Liver (tissue), 9 donors: ENCODE results near the gene TMEM145. TPM values are rescaled to one million over a fixed set of nuclear protein-coding genes. Genes with fewer than 3 reads are reported as not detected.

Experiments
- DNase-seq: peaks from one replicate; pipeline ENCODE4 v3.0.0-alpha.2; 2017; ENCODE audit warnings: low spot score
- H3K27ac ChIP-seq, 2 donors: one replicate each; pipeline ENCODE4 v1.7.0; 2013; ENCODE audit warnings: inconsistent platforms in 2 of 2, low read length in 2 of 2, control low read depth in 1 of 2, low read depth in 1 of 2, mild to moderate bottlenecking in 1 of 2
- H3K27me3 ChIP-seq, 4 donors: one replicate each; pipeline versions ENCODE4 v1.6.1 to v1.7.0; 2013; ENCODE audit warnings: low read length in 3 of 4, inconsistent platforms in 1 of 4, mild to moderate bottlenecking in 1 of 4, moderate library complexity in 1 of 4; ENCODE audit not compliant: control insufficient read depth in 4 of 4, insufficient read depth in 4 of 4
- H3K36me3 ChIP-seq, 4 donors: one replicate each; pipeline versions ENCODE4 v1.6.1 to v1.7.0; 2013; ENCODE audit warnings: low read length in 3 of 4, mild to moderate bottlenecking in 3 of 4, low read depth in 1 of 4, moderate library complexity in 1 of 4; ENCODE audit not compliant: control insufficient read depth in 4 of 4, insufficient read depth in 3 of 4
- H3K4me1 ChIP-seq, 4 donors: one replicate each; pipeline versions ENCODE4 v1.6.1 to v1.7.0; 2013; ENCODE audit warnings: low read length in 3 of 4, mild to moderate bottlenecking in 3 of 4, moderate library complexity in 1 of 4; ENCODE audit not compliant: control insufficient read depth in 4 of 4, insufficient read depth in 4 of 4
- H3K4me3 ChIP-seq, 3 donors: one replicate each; pipeline versions ENCODE4 v1.6.1 to v1.7.0; 2013; ENCODE audit warnings: low read length in 3 of 3, control low read depth in 1 of 3, low read depth in 1 of 3, mild to moderate bottlenecking in 1 of 3
- H3K9ac ChIP-seq, 2 donors: one replicate each; pipeline ENCODE4 v1.7.0; 2013; ENCODE audit warnings: low read length in 2 of 2, mild to moderate bottlenecking in 2 of 2, moderate library complexity in 2 of 2, control low read depth in 1 of 2, low read depth in 1 of 2
- H3K9me3 ChIP-seq, 4 donors: one replicate each; pipeline versions ENCODE4 v1.6.1 to v1.7.0; 2013; ENCODE audit warnings: low read length in 3 of 4; ENCODE audit not compliant: control insufficient read depth in 4 of 4
- EGR1 ChIP-seq, 2 donors: IDR thresholded peaks; 2 replicates each; pipeline ENCODE4 v1.6.1; 2016 to 2018; ENCODE audit warnings: antibody characterized with exemption in 2 of 2, low read depth in 2 of 2
- FOXA1 ChIP-seq: IDR thresholded peaks from 2 replicates; pipeline ENCODE4 v1.6.1; 2016; ENCODE audit warnings: antibody characterized with exemption
- GABPA ChIP-seq, 2 donors: IDR thresholded peaks in 1 of 2; conservative IDR thresholded peaks in 1 of 2; 2 replicates each; pipeline ENCODE4 v1.6.1; 2016; ENCODE audit warnings: antibody characterized with exemption in 2 of 2, mild to moderate bottlenecking in 1 of 2, moderate library complexity in 1 of 2
- HNF4A ChIP-seq, 2 donors: conservative IDR thresholded peaks; 2 replicates each; pipeline ENCODE4 v1.6.1; 2016; ENCODE audit warnings: antibody characterized with exemption in 2 of 2, mild to moderate bottlenecking in 2 of 2
- HNF4G ChIP-seq: IDR thresholded peaks from 2 replicates; pipeline ENCODE4 v1.6.1; 2016; ENCODE audit warnings: antibody characterized with exemption
- JUND ChIP-seq, 2 donors: IDR thresholded peaks; 2 replicates each; pipeline ENCODE4 v1.6.1; 2016; ENCODE audit warnings: antibody characterized with exemption in 2 of 2
- MAX ChIP-seq: IDR thresholded peaks from 2 replicates; pipeline ENCODE4 v1.6.1; 2016; ENCODE audit warnings: antibody characterized with exemption
- NR2F2 ChIP-seq: IDR thresholded peaks from 2 replicates; pipeline ENCODE4 v1.6.1; 2016; ENCODE audit warnings: antibody characterized with exemption
- RAD21 ChIP-seq, 2 donors: IDR thresholded peaks; 2 replicates each; pipeline ENCODE4 v1.6.1; 2016; ENCODE audit warnings: antibody characterized with exemption in 2 of 2, mild to moderate bottlenecking in 2 of 2
- SP1 ChIP-seq: IDR thresholded peaks from 2 replicates; pipeline ENCODE4 v1.6.1; 2018; ENCODE audit warnings: antibody characterized with exemption, mild to moderate bottlenecking
- TAF1 ChIP-seq: conservative IDR thresholded peaks from 2 replicates; pipeline ENCODE4 v1.6.1; 2016; ENCODE audit warnings: antibody characterized with exemption, mild to moderate bottlenecking
- YY1 ChIP-seq: IDR thresholded peaks from 2 replicates; pipeline ENCODE4 v1.6.1; 2016; ENCODE audit warnings: antibody characterized with exemption, mild to moderate bottlenecking
- ZBTB33 ChIP-seq: IDR thresholded peaks from 2 replicates; pipeline ENCODE4 v1.6.1; 2016; ENCODE audit warnings: antibody characterized with exemption
- WGBS: extraction: QIAGEN DNeasy Blood & Tissue Kit; methylation state at CpG from one replicate; pipeline ENCODE4 v1.1.7; 2013; 5-methylcytosine and 5-hydroxymethylcytosine counted together
- polyA plus RNA-seq, 2 donors: library from polyadenylated mRNA; stranded (reverse) in 1 of 2; unstranded in 1 of 2; fragments of 200-250 nt in 1 of 2; fragments of >200 nt in 1 of 2; fragmentation: Nextera tagmentation in 1 of 2; extraction: Ambion mirVana in 1 of 2; gene quantifications; one replicate each; pipeline versions ENCODE4 v1.2.1 to v1.2.3, GENCODE V29; 2013 to 2015
- total RNA-seq, 2 donors: library from RNA; depleted of rRNA; stranded (reverse); fragments of >200 nt; gene quantifications; one replicate each; pipeline ENCODE4 v1.2.3, GENCODE V29; 2014
- TF ChIP-seq, protein P1 (sequence below): IDR thresholded peaks from 2 replicates; pipeline ENCODE4 v1.6.1; 2016; ENCODE audit warnings: antibody characterized with exemption
- TF ChIP-seq, protein P2 (sequence below): IDR thresholded peaks from 2 replicates; pipeline ENCODE4 v1.6.1; 2016; ENCODE audit warnings: antibody characterized with exemption, mild to moderate bottlenecking
- TF ChIP-seq, protein P3 (sequence below): fragments of 150-350 bp; IDR thresholded peaks from 2 replicates; pipeline ENCODE4 v1.5.1; 2017; ENCODE audit warnings: improper control_type of control experiment, low read depth, low read length; ENCODE audit not compliant: missing input control
- donor health status: healthy.
- donor health status: healthy.
- donor health status: healthy.
- donor health status: healthy.
- donor health status: healthy.

Gene TMEM145
- total and polyA plus RNA-seq, 4 donors: 0.02 to 0.08 TPM; not detected in 2

- Histone ChIP-seq H3K9me3 (peaks cover 0 to 10% (median 7%) of the 10 kb centered on the region in 4 donors), H3K4me3 (no peak overlapping the region), H3K9ac (no peak overlapping the region), H3K27ac (no peak overlapping the region), H3K27me3 (no peaks in the 10 kb centered on the region), H3K4me1 (no peaks in the 10 kb centered on the region), H3K36me3 (peaks cover 2 to 11% (median 8%) of the 10 kb centered on the region in 4 donors)
- 97% methylated on average over 11 of the region's 11 CpGs for WGBS
- DNase-seq: no peak
- no peak for TF ChIP-seq GABPA (IDR thresholded peaks at IDR 0.05 in 1 of 2, conservative IDR thresholded peaks at IDR 0.05 in 1 of 2)
These were observed 55.3 kb downstream of the TMEM145 start for GRCh38 chr19:42368360-42368759.

DNA sequence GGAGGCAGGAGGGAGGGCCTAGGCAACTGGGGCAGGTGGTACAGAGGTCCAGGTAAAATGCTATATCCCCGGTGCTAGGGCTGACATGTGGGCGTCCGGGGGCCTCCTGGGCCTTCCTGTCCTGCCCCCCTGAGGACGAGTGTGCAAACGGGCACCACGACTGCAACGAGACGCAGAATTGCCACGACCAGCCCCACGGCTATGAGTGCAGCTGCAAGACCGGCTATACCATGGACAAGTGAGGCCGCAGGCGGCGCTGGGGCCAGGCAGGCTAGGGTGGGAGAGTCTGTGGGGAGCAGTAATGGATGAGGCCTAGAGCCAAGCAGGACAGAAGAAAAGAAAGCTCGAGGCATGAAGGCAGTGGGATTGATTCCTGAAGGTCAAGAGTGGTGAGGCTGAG is 55.7 kb downstream of the TMEM145 start:
- H3K27ac ChIP-seq: no peak overlapping the region
- H3K27me3 ChIP-seq: no peaks in the 10 kb centered on the region
- TF ChIP-seq HNF4G: no peak
- no peak for TF ChIP-seq ZBTB33
- TF ChIP-seq TAF1: no peak
- TF ChIP-seq NR2F2: no peak
- no peak for TF ChIP-seq GABPA (IDR thresholded peaks at IDR 0.05 in 1 of 2, conservative IDR thresholded peaks at IDR 0.05 in 1 of 2)
- TF ChIP-seq JUND (IDR thresholded peaks at IDR 0.05): no peak
- no peak for TF ChIP-seq EGR1 (IDR thresholded peaks at IDR 0.05; ENCODE audit: low read depth in 2 of 2)
- TF ChIP-seq FOXA1: no peak
- TF ChIP-seq RAD21 (IDR thresholded peaks at IDR 0.05): no peak
- TF ChIP-seq HNF4A (conservative IDR thresholded peaks at IDR 0.05): no peak
- no peak for TF ChIP-seq YY1
- no peak overlapping the region for H3K4me3 ChIP-seq
- peaks cover 2 to 6% (median 4%) of the 10 kb centered on the region in 4 donors for H3K36me3 ChIP-seq
- H3K4me1 ChIP-seq: no peaks in the 10 kb centered on the region
- H3K9me3 ChIP-seq: peaks cover 0 to 7% (median 5%) of the 10 kb centered on the region in 4 donors
- 96% methylated on average over 15 of the region's 15 CpGs for WGBS
- H3K9ac ChIP-seq: no peak overlapping the region
- DNase-seq: no peak

GRCh38 chr19:42369433-42370067 is 56.4 kb downstream of the TMEM145 start:
- Histone ChIP-seq H3K4me3 (no peak overlapping the region), H3K27me3 (no peaks in the 10 kb centered on the region), H3K9me3 (peaks cover 0 to under 1% (median 0%) of the 10 kb centered on the region in 4 donors), H3K27ac (no peak overlapping the region), H3K9ac (no peak overlapping the region), H3K4me1 (no peaks in the 10 kb centered on the region), H3K36me3 (peaks cover 0 to 2% (median under 1%) of the 10 kb centered on the region in 4 donors)
- 95% methylated on average over 27 of the region's 27 CpGs for WGBS
- no peak for TF ChIP-seq NR2F2
- no peak for TF ChIP-seq EGR1 (IDR thresholded peaks at IDR 0.05; ENCODE audit: low read depth in 2 of 2)
- TF ChIP-seq ZBTB33: no peak
- TF ChIP-seq MAX: no peak
- TF ChIP-seq, protein P1, sequence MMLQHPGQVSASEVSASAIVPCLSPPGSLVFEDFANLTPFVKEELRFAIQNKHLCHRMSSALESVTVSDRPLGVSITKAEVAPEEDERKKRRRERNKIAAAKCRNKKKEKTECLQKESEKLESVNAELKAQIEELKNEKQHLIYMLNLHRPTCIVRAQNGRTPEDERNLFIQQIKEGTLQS: no peak
- TF ChIP-seq, protein P2, sequence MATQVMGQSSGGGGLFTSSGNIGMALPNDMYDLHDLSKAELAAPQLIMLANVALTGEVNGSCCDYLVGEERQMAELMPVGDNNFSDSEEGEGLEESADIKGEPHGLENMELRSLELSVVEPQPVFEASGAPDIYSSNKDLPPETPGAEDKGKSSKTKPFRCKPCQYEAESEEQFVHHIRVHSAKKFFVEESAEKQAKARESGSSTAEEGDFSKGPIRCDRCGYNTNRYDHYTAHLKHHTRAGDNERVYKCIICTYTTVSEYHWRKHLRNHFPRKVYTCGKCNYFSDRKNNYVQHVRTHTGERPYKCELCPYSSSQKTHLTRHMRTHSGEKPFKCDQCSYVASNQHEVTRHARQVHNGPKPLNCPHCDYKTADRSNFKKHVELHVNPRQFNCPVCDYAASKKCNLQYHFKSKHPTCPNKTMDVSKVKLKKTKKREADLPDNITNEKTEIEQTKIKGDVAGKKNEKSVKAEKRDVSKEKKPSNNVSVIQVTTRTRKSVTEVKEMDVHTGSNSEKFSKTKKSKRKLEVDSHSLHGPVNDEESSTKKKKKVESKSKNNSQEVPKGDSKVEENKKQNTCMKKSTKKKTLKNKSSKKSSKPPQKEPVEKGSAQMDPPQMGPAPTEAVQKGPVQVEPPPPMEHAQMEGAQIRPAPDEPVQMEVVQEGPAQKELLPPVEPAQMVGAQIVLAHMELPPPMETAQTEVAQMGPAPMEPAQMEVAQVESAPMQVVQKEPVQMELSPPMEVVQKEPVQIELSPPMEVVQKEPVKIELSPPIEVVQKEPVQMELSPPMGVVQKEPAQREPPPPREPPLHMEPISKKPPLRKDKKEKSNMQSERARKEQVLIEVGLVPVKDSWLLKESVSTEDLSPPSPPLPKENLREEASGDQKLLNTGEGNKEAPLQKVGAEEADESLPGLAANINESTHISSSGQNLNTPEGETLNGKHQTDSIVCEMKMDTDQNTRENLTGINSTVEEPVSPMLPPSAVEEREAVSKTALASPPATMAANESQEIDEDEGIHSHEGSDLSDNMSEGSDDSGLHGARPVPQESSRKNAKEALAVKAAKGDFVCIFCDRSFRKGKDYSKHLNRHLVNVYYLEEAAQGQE: no peak
- TF ChIP-seq GABPA (IDR thresholded peaks at IDR 0.05 in 1 of 2, conservative IDR thresholded peaks at IDR 0.05 in 1 of 2): no peak
- no peak for TF ChIP-seq TAF1
- no peak for TF ChIP-seq HNF4A (conservative IDR thresholded peaks at IDR 0.05)
- TF ChIP-seq SP1: no peak
- TF ChIP-seq RAD21 (IDR thresholded peaks at IDR 0.05): no peak
- TF ChIP-seq, protein P3, sequence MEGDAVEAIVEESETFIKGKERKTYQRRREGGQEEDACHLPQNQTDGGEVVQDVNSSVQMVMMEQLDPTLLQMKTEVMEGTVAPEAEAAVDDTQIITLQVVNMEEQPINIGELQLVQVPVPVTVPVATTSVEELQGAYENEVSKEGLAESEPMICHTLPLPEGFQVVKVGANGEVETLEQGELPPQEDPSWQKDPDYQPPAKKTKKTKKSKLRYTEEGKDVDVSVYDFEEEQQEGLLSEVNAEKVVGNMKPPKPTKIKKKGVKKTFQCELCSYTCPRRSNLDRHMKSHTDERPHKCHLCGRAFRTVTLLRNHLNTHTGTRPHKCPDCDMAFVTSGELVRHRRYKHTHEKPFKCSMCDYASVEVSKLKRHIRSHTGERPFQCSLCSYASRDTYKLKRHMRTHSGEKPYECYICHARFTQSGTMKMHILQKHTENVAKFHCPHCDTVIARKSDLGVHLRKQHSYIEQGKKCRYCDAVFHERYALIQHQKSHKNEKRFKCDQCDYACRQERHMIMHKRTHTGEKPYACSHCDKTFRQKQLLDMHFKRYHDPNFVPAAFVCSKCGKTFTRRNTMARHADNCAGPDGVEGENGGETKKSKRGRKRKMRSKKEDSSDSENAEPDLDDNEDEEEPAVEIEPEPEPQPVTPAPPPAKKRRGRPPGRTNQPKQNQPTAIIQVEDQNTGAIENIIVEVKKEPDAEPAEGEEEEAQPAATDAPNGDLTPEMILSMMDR: no peak
- TF ChIP-seq YY1: no peak
- TF ChIP-seq FOXA1: no peak
- DNase-seq: no peak
